ENCODE measurements around the gene COPS6.
"Not testable (repeated sequence)": the region's sequence is repeated elsewhere in the genome, so short reads cannot be mapped to it uniquely, and the experiment has no call there.

Gene COPS6

DNA sequence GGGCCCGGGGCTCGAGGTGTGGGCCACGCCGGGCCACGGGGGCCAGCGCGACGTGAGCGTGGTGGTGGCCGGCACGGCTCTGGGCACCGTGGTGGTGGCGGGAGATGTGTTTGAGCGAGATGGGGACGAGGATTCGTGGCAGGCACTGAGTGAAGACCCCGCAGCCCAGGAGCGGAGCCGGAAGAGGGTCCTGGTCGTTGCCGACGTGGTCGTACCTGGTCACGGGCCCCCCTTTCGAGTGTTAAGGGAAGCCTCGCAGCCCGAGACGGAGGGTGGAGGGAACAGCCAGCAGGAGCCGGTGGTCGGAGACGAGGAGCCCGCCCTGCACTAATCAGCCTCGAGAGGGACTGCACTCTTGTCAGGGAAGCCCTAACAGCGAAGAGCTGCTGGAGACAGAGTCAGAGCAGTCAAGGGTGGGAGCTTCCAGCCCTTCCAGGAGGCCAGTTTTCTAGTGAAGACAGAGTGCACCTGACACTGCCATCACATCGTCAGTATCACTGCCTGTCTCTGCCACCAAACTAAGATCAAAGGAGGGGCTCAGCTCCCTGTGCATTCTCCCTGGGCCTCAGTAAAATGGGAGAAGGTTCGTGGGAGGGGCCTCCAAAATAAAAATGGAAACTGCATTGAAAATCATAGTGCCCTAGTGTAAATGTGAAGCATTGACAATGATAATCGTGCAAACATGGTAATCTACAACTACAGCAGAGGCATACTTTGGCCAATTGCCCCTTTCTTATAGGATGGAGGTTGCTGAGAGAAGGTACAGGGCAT is 39.3 kb downstream of the COPS6 start:
- DNase-seq (ENCODE audit: low read depth), result no peak

DNA sequence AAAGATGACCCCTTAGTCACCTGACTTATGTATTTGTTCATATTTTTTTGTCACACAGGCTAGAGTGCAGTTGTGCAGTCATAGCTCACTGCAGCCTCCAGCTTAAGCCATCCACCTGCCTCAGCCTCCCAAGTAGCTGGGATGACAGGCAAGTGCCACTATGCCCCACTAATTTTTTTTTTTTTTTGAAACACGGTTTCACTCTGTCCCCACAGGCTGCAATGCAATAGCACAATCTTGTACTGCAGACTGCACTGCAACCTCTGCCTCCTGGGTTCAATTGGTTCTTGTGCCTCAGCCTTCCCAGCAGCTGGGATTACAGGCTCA is 39.8 kb downstream of the COPS6 start:
- no peak for DNase-seq (ENCODE audit: low read depth)

DNA sequence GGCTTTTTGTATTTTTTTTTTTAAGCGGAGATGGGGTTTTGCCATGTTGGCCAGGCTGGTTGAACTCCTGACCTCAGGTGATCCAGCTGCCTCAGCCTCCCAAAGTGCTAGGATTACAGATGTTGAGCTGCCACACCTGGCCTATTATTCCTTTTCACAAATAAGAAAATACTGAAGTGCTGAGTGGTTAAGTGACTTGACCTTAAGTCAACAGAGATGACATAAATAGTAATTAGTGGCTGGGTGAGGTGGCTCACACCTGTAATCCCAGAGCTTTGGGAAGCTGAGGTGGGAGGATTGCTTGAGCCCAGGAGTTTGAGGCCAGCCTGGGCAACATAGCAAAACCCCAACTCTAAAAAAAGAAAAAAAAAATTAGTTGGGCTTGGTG is 41.4 kb downstream of the COPS6 start:
- not testable (repeated sequence) for DNase-seq (ENCODE audit: low read depth)

DNA sequence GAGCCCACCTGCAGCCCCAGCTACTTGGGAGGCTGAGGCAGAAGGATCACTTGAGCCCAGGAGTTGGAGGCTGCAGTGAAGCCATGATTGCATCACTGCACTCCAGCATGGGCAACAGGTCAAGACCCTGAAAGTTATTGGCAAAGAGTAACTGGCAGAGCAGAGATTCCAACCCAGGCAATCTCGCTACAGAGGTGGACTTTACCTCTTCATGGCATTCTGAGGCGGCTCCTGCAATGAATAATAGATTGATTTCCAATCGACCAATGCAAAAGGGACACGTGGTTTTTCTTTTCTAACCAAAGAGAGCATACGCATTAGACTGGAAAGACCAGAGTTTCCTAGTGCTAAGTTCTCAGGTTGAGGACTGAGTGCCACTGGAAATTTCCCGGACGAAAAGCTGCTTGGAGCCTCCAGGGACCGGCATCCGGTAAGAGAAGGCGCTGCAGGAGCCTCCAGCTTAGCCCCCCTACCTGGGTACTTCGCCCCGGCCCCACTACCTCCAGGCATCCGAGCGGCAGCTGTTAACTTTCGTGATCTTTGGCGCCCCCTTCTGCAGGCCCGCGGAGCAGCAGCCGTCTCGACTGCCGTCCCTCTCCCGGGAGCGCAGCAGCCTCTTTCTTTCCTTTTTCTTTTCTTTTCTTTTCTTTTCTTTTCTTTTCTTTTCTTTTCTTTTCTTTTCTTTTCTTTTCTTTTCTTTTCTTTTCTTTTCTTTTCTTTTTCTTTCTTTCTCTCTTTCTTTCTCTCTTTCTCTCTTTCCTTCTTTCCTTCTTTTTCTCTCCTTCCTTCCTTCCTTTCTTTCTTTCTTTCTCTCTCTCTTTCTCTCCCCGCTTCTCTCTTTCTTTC is 42.1 kb downstream of the COPS6 start:
- peak; percentile 62 for DNase-seq (ENCODE audit: low read depth)

DNA sequence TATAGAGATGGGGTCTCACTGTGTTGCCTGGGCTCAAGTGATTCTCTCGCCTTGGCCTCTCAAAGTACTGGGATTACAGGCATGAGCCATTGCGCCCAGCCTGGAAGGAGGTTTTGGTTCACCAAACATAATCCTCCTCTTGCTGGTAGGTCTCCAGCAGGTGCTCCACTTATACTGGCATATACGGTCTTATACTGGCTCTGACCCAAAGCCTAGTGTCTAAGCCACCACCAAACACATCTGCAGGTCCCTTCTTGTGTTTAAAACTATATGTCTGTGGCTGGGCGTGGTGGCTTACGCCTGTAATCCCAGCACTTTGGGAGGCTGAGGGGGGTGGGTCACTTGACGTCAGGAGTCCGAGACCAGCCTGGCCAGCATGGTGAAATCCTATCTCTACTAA is 43.4 kb downstream of the COPS6 start:
- no peak for DNase-seq (ENCODE audit: low read depth)

DNA sequence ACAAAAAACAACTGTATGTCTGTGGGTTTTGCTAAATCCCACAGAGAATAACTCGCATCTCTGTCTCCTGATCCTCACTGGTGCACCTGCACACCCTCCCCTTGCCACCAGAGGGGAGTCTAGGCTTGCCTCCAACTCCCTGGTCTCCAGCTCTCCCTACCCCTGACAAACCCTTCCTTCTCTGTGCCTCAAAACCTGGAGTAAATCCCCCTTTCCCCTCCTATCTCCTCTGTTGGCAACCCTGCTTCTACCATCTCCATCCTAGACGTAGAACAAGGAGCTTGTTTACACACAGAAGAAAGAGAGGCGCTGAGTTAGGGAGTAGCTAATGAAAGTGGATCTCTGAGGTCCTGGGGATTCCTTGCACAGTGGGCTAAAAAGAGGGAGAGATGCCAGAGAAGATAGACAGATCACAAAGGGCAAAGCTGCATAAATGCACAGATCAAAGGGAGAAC is 44.0 kb downstream of the COPS6 start:
- DNase-seq (ENCODE audit: low read depth), result no peak

DNA sequence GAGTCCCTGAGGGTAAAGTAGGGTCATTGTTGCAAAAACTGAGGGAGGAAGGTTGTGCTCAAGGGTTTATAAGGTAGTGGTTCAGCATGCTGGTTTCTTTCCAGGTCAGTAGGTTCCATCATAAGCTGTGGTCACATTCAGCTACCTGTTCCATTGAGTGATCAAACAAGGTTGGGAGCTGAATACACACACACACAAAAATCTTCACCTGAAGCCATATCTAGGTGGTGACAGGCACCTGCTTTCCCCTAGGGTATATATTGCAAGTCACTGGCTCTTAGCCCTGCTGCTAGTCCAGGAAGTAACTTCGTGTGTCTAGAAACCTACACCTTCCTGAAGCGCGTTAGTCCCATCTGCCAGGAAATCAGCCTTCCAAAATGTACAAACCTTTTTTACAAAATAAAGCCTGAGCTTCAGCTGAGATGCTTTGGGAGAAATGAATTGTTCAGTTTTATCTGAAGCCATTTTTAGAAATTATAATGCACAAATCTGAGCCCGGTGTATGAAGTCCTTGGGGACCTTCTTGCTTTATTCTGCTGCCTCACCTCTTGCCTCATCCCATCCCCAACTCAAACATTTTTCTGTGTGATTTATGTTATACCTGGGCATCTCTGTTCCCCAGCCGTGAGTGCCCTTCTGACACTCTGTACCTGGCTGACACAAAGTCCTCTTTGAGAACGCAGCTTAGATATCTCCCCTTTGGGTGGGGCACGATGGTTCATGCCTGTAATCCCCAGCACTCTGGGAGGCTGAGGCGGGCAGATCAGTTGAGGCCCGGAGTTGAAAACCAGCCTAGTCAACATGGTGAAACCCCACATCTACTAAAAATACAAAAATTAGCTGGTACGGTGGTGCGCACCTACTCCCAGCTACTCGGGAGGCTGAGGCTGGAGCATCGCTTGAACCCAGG is 49.3 kb downstream of the COPS6 start:
- DNase-seq (ENCODE audit: low read depth), result no peak

DNA sequence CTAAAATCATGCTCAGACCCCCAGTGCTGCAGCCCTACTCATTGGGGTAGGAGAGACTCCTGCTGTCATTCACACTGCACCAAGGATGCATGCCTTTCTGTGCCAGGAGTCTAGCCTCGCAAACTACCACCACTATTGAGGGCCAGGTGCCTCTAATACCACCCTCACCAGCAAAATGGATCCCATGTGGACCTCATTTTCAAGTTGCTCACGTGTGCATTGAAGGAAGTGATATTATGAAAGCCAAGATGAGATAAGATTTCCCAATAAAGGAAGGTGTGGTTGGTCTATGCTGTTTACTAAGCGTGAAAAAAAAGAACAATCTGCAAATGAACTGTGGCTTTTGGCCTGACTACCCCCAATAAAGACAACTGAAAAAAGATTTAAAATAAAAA is 52.8 kb downstream of the COPS6 start:
- no peak for DNase-seq (ENCODE audit: low read depth)
